Caco-2 (cell line): ENCODE results near the gene ABLIM2. TPM values are rescaled to one million over a fixed set of nuclear protein-coding genes. Genes with fewer than 3 reads are reported as not detected.

Source experiments
- BruUV-seq: library from RNA; stranded (reverse); fragments of 400-500 nt; replicated peaks from 2 replicates; lab custom pipeline; 2021; lab: Mats Ljungman, UMichigan
- CTCF ChIA-PET: fragments of 300-600 bp; sonication (Branson Sonifier 250); formaldehyde crosslinking; loops from one replicate; lab custom pipeline; 2022; ENCODE audit warnings: antibody characterized with exemption; lab: Charles Lee
- POLR2A ChIA-PET: fragments of 300-600 bp; sonication (Branson Sonifier 250); formaldehyde crosslinking; loops from one replicate; lab custom pipeline; 2022; ENCODE audit warnings: antibody characterized with exemption; lab: Charles Lee
- DNase-seq, 2 experiments: peaks; one replicate each; pipeline versions ENCODE4 v3.0.0 to v3.0.0-alpha.2; 2020 to 2022
- H3K27me3 ChIP-seq: replicated peaks from 2 replicates; pipeline ENCODE4 v1.6.0; 2011; ENCODE audit warnings: low read length; ENCODE audit not compliant: control insufficient read depth, insufficient read depth
- H3K36me3 ChIP-seq: 2 replicates; pipeline ENCODE4 v1.5.1; 2011; ENCODE audit warnings: low read length; ENCODE audit not compliant: control insufficient read depth, insufficient read depth
- H3K4me1 ChIP-seq: fragments of 250-450 bp; sonication (Bioruptor Pico); 2 replicates; pipeline ENCODE4 v1.5.1; 2020; ENCODE audit warnings: mild to moderate bottlenecking
- H3K4me3 ChIP-seq: 2 replicates; pipeline ENCODE4 v1.5.1; 2011; ENCODE audit warnings: low read depth, mild to moderate bottlenecking, control low read depth, low read length
- H3K9me3 ChIP-seq: fragments of 250-450 bp; sonication (Bioruptor Pico); 2 replicates; pipeline ENCODE4 v1.5.1; 2020; ENCODE audit warnings: mild to moderate bottlenecking, moderate library complexity
- H3K27ac Mint-ChIP-seq: one replicate; pipeline ENCODE4 v1.8.0; 2022; ENCODE audit warnings: mixed read lengths; ENCODE audit not compliant: unreplicated experiment
- H3K27me3 Mint-ChIP-seq: one replicate; pipeline ENCODE4 v1.8.0; 2022; ENCODE audit warnings: mixed read lengths; ENCODE audit not compliant: insufficient read depth, unreplicated experiment
- H3K36me3 Mint-ChIP-seq: one replicate; pipeline ENCODE4 v1.8.0; 2022; ENCODE audit warnings: mild to moderate bottlenecking, mixed read lengths; ENCODE audit not compliant: insufficient read depth, unreplicated experiment
- H3K4me1 Mint-ChIP-seq: one replicate; pipeline ENCODE4 v1.8.0; 2022; ENCODE audit warnings: low read depth, mixed read lengths; ENCODE audit not compliant: unreplicated experiment
- H3K4me3 Mint-ChIP-seq: one replicate; pipeline ENCODE4 v1.8.0; 2022; ENCODE audit warnings: mild to moderate bottlenecking, moderate library complexity, mixed read lengths; ENCODE audit not compliant: unreplicated experiment
- H3K9me3 Mint-ChIP-seq: one replicate; pipeline ENCODE4 v1.8.0; 2022; ENCODE audit warnings: mixed read lengths; ENCODE audit not compliant: unreplicated experiment
- intact Hi-C: fragments of 100-400 bp; cut with micrococcal nuclease; formaldehyde crosslinking; loops from one replicate; pipeline ENCODE4 v1.10.0; 2022; ENCODE audit not compliant: unreplicated experiment
- total RNA-seq: library from RNA; stranded (reverse); gene quantifications from 2 replicates; pipeline ENCODE4 v1.2.3, GENCODE V29; 2022
- TF ChIP-seq, protein P1 (sequence below), 2 experiments: fragments of 200-600 bp in 1 of 2; IDR thresholded peaks; 1 replicate in 1 of 2; 2 replicates in 1 of 2; pipeline versions ENCODE4 v1.5.1 to v1.8.0; 2011 to 2022; ENCODE audit warnings: antibody characterized with exemption in 1 of 2, control low read depth in 1 of 2, inconsistent platforms in 1 of 2, low read depth in 1 of 2, low read length in 1 of 2, mild to moderate bottlenecking in 1 of 2, moderate library complexity in 1 of 2; ENCODE audit not compliant: insufficient read depth in 1 of 2, severe bottlenecking in 1 of 2, unreplicated experiment in 1 of 2

ABLIM2 gene
- total RNA-seq, 1 experiment from 2014 or later: 0.23 TPM

DNA sequence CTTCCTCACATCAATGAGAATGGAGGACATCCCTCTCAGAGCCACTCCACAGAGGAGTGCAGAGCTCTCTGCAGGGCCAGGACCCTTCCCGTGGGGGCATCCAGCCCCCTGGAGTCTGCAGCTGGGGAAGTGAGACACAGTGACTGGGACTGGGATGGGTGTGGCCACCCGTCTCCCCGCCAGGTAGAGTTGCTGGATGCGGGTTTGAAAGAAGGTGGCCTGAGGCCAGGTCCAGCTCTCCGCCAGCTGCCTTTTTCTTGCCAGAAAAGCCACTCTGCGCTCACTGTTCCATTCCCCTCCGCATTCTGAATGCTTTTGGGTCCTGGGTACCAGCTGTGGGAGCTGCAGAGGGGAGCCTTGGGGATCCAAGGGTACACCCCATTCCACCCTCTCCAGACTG, 82.6 kb downstream of the ABLIM2 start:
- POLR2A ChIA-PET: no interaction called here

GRCh38 chr4:8073206-8073863, 85.3 kb downstream of the ABLIM2 start:
- Mint-ChIP-seq H3K4me3 (no peak overlapping the region), H3K27ac (no peak overlapping the region), H3K36me3 (no peaks in the 10 kb centered on the region), H3K27me3 (peaks cover 7% of the 10 kb centered on the region), H3K9me3 (no peaks in the 10 kb centered on the region), H3K4me1 (no peaks in the 10 kb centered on the region)
- Histone ChIP-seq H3K27me3 (no peaks in the 10 kb centered on the region), H3K4me1 (no peaks in the 10 kb centered on the region), H3K36me3 (no peaks in the 10 kb centered on the region), H3K4me3 (no peak overlapping the region), H3K9me3 (no peaks in the 10 kb centered on the region)
- DNase-seq: no peak
- ChIA-PET POLR2A (no interaction called here), CTCF (no interaction called here)
- TF ChIP-seq, protein P1, sequence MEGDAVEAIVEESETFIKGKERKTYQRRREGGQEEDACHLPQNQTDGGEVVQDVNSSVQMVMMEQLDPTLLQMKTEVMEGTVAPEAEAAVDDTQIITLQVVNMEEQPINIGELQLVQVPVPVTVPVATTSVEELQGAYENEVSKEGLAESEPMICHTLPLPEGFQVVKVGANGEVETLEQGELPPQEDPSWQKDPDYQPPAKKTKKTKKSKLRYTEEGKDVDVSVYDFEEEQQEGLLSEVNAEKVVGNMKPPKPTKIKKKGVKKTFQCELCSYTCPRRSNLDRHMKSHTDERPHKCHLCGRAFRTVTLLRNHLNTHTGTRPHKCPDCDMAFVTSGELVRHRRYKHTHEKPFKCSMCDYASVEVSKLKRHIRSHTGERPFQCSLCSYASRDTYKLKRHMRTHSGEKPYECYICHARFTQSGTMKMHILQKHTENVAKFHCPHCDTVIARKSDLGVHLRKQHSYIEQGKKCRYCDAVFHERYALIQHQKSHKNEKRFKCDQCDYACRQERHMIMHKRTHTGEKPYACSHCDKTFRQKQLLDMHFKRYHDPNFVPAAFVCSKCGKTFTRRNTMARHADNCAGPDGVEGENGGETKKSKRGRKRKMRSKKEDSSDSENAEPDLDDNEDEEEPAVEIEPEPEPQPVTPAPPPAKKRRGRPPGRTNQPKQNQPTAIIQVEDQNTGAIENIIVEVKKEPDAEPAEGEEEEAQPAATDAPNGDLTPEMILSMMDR (IDR thresholded peaks at IDR 0.05; ENCODE audit: insufficient read depth in 1 of 2, low read depth in 1 of 2, low read length in 1 of 2, severe bottlenecking in 1 of 2, unreplicated experiment in 1 of 2): no peak
- intact Hi-C loops: no loop called here
- BruUV-seq: no TSS peak

More for the DNA sequence above, 82.6 kb downstream of the ABLIM2 start:
- H3K27me3 Mint-ChIP-seq: peaks cover 7% of the 10 kb centered on the region
- DNase-seq: no peak
- Histone ChIP-seq H3K4me3 (no peak overlapping the region), H3K36me3 (no peaks in the 10 kb centered on the region), H3K4me1 (no peaks in the 10 kb centered on the region), H3K9me3 (no peaks in the 10 kb centered on the region), H3K27me3 (no peaks in the 10 kb centered on the region; the same call in 1 of the 2 replicates)
- H3K9me3 Mint-ChIP-seq: no peaks in the 10 kb centered on the region
- intact Hi-C loops: no loop called here
- H3K27ac Mint-ChIP-seq: no peak overlapping the region
- H3K36me3 Mint-ChIP-seq: no peaks in the 10 kb centered on the region
- TF ChIP-seq, protein P1 (IDR thresholded peaks at IDR 0.05; ENCODE audit: insufficient read depth in 1 of 2, low read depth in 1 of 2, low read length in 1 of 2, severe bottlenecking in 1 of 2, unreplicated experiment in 1 of 2): no peak
- CTCF ChIA-PET: interaction anchor here (0.6 kb wide), 1 partner anchor 25 kb away, joined by 6 read pairs; no protein-coding TSS in a partner anchor
- no peak overlapping the region for H3K4me3 Mint-ChIP-seq
- BruUV-seq: no TSS peak
- no peaks in the 10 kb centered on the region for H3K4me1 Mint-ChIP-seq

DNA sequence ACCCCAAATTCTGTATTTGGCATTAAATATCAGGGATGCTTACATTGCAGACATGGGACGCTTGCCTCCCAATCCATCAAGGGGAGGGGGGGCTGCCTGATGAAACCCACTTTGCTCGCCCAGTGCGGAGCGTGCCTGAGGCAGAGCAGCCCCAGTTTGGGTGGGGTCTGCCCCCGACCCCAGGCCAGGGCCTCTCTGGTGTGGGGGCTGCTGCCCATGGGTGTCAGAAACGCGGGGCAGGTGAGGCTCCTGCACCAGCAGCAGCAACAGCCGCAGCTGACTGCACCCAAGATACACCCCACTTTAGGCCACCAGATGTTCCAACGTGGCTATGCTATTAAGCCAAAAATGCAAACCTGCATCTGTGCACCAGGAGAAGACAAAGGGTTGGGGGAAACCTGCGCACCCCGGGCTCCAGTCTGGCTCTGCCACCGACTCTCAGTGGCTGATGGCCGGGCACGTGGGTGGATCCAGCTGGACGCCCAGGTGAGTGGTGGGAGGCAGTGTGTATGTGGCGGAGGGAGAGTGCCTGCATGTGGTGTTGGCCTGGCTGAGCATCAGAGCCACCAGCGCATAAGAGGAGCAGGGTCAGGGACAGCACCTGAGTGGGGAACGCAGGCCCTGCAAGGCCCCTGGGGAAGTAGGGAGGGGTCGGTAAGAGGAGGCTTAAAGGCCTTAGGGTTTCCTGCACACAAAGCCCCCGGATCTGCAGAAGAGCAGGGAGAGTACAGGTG, 86.2 kb downstream of the ABLIM2 start:
- Histone ChIP-seq H3K27me3 (no peaks in the 10 kb centered on the region), H3K4me3 (no peak overlapping the region), H3K4me1 (no peaks in the 10 kb centered on the region), H3K9me3 (no peaks in the 10 kb centered on the region), H3K36me3 (no peaks in the 10 kb centered on the region)
- ChIA-PET CTCF (no interaction called here), POLR2A (no interaction called here)
- Mint-ChIP-seq H3K36me3 (no peaks in the 10 kb centered on the region), H3K9me3 (no peaks in the 10 kb centered on the region), H3K27ac (no peak overlapping the region), H3K27me3 (peaks cover 7% of the 10 kb centered on the region), H3K4me3 (no peak overlapping the region), H3K4me1 (no peaks in the 10 kb centered on the region)
- intact Hi-C loops: no loop called here
- no TSS peak for BruUV-seq
- TF ChIP-seq, protein P1 (IDR thresholded peaks at IDR 0.05; ENCODE audit: insufficient read depth in 1 of 2, low read depth in 1 of 2, low read length in 1 of 2, severe bottlenecking in 1 of 2, unreplicated experiment in 1 of 2): no peak
- no peak for DNase-seq
